ENCODE data around the gene LAMA2.

Gene LAMA2

DNA sequence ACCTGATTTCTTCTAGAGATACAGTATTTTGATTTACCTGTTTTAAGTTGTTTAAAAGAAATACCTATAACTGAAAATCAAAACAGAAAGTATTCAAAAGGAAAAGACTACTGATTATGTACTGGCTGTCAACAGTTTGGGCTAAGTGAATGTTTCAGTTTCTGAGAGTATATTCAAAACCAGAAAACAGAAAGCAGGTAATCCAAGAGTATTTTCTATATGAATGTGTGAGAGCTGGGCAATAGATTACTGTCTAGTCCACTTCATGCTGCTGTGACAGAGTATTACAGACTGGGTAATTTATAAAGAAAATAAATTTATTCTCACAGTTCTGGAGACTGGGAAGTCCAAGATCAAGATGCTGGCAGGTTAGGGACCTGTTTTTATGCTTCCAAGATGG, 566.0 kb downstream of the LAMA2 start:
- TF ChIP-seq, protein P1, sequence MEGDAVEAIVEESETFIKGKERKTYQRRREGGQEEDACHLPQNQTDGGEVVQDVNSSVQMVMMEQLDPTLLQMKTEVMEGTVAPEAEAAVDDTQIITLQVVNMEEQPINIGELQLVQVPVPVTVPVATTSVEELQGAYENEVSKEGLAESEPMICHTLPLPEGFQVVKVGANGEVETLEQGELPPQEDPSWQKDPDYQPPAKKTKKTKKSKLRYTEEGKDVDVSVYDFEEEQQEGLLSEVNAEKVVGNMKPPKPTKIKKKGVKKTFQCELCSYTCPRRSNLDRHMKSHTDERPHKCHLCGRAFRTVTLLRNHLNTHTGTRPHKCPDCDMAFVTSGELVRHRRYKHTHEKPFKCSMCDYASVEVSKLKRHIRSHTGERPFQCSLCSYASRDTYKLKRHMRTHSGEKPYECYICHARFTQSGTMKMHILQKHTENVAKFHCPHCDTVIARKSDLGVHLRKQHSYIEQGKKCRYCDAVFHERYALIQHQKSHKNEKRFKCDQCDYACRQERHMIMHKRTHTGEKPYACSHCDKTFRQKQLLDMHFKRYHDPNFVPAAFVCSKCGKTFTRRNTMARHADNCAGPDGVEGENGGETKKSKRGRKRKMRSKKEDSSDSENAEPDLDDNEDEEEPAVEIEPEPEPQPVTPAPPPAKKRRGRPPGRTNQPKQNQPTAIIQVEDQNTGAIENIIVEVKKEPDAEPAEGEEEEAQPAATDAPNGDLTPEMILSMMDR (IDR thresholded peaks at IDR 0.05; ENCODE audit: low read depth, low read length), result no peak
- in situ Hi-C loops (cut with HindIII; ENCODE audit: low sequenced_read_pairs), result no loop called here
- no peak for DNase-seq (ENCODE audit: low read depth, low spot score)
- no peak overlapping the region for H3K4me3 ChIP-seq (ENCODE audit: low read depth, low read length)

DNA sequence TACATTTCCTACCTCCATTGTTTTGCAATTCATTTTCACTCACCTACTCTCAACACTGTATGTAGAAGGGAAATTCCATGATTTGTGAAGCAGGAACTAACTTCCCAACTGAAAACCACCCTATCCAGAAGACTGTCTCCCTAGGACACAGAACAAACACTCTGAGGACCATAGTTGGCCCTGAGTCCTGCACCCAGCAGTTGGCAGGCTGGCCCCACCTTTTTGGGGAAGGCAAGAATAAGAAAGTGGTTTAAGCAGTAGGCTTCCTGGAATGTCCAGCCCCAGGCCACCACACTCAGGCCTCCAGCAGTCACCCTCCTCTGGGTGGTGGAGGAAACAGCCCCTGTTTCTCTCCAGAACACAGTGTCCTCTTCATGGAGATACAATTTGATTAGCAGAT, 568.2 kb downstream of the LAMA2 start:
- in situ Hi-C loops (cut with HindIII; ENCODE audit: low sequenced_read_pairs), result no loop called here

DNA sequence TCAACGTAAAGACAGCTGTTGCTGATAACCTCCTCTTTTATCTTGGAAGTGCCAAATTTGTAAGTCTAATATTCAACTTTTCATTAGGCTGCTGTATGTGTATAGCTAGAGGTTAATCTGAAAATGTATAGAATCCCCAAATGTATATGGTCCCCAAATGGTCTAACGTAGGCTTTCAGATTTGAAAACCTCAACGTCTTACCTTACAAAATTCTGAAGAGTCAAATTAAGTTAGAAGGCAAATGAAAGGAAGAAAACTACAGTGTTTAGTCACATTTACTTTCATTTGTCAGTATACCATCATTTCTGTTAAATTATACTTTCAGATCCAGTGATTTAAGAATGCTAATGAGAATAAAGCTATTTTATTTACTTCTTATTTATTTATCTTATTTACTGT, 570.1 kb downstream of the LAMA2 start:
- TF ChIP-seq, protein P1 (IDR thresholded peaks at IDR 0.05; ENCODE audit: low read depth, low read length), result no peak
- H3K4me3 ChIP-seq (ENCODE audit: low read depth, low read length), result no peak overlapping the region
- no peak for DNase-seq (ENCODE audit: low read depth, low spot score)
- in situ Hi-C loops (cut with HindIII; ENCODE audit: low sequenced_read_pairs), result no loop called here

More for the DNA sequence above, 568.2 kb downstream of the LAMA2 start:
- DNase-seq (ENCODE audit: low read depth, low spot score), result no peak
- TF ChIP-seq, protein P1 (IDR thresholded peaks at IDR 0.05; ENCODE audit: low read depth, low read length), result no peak
- H3K4me3 ChIP-seq (ENCODE audit: low read depth, low read length), result no peak overlapping the region

DNA sequence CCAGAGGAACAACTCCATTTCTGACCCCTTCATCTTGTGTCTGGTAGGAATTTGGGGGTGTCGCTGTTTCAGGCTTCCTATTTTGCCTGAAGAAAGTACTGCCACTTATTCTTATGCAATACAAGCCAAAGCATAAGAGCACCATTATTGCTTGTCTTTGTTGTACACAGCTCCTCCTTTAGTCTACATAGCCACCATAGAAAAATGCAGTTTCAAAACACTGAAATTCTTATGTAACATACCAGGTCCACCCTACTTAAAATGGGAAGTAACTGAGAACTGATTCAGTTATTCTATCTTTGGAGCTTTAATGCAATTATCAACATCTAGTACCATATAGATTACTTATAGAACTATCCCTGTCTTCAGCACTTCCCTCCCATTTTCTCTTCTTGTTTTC, 571.5 kb downstream of the LAMA2 start:
- in situ Hi-C loops (cut with HindIII; ENCODE audit: low sequenced_read_pairs), result no loop called here
- no peak overlapping the region for H3K4me3 ChIP-seq (ENCODE audit: low read depth, low read length)
- no peak for DNase-seq (ENCODE audit: low read depth, low spot score)
- TF ChIP-seq, protein P1 (IDR thresholded peaks at IDR 0.05; ENCODE audit: low read depth, low read length), result no peak

DNA sequence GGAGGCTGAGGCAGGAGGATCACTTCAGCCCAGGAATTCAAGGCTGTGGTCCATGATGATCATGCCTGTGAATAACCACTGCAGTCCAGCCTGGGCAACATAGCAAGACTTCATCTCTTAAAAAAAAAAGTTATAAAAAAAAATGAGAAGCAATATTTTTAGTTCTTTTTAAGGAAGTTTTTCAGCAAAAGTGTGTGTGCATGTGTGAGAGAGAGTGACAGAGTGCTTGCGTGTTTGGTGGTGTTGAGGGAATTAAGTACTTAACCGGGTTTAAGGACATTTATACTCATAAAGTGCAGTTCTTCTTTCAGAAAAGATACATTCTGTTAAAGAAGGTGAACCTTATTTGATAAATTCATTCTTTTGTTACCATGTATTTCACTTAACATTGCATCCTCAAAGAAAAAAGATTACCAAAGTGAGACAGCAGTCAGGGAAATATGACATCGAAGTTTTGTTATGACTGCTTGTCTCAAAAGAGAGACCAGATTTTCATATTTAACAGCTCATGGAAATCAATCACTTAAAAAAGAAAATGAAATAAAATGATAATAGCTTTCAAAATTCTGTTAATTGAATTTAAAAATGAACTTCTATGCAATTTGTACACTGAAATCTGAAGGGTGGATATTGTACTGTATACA, 572.3 kb downstream of the LAMA2 start:
- TF ChIP-seq, protein P1 (IDR thresholded peaks at IDR 0.05; ENCODE audit: low read depth, low read length), result no peak
- no peak overlapping the region for H3K4me3 ChIP-seq (ENCODE audit: low read depth, low read length)
- in situ Hi-C loops (cut with HindIII; ENCODE audit: low sequenced_read_pairs), result no loop called here
- DNase-seq (ENCODE audit: low read depth, low spot score), result no peak

DNA sequence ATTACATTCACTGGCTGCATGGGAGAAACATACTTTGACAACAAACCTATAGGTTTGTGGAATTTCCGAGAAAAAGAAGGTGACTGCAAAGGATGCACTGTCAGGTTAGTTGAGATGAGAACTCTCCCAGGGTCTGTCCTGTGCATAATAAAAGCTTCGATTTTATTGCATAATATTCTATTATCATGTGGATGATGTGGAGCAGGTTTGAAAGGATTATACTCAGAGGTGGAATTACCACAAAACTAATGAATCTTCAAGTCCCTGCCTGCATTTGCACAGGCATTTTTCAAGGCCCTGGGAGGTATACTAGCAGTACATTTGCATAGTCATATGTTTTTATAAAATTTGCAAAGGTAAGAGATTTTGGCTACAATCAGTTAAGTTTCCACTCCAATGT, 577.3 kb downstream of the LAMA2 start:
- H3K4me3 ChIP-seq (ENCODE audit: low read depth, low read length), result no peak overlapping the region
- DNase-seq (ENCODE audit: low read depth, low spot score), result no peak
- TF ChIP-seq, protein P1 (IDR thresholded peaks at IDR 0.05; ENCODE audit: low read depth, low read length), result no peak
- in situ Hi-C loops (cut with HindIII; ENCODE audit: low sequenced_read_pairs), result no loop called here
